Adrenal gland (tissue), 12 donors: Measurements from ENCODE around the gene RGSL1. TPM values are rescaled to one million over a fixed set of nuclear protein-coding genes. Genes with fewer than 3 reads are reported as not detected.

ENCODE experiments used
- DNase-seq, 7 donors: peaks; one replicate each; pipeline ENCODE4 v3.0.0-alpha.2; 2019 to 2020
- H3K27ac ChIP-seq, 5 donors: fragments of 200-600 bp; sonication (generic) in 4 of 5; 1 replicate in 3 of 5; 2 replicates in 2 of 5; pipeline versions ENCODE4 v1.5.1 to v1.8.0; 2016 to 2020; ENCODE audit warnings: mild to moderate bottlenecking in 1 of 5
- H3K27me3 ChIP-seq: fragments of 200-600 bp; 2 replicates; pipeline ENCODE4 v1.8.0; 2021
- H3K36me3 ChIP-seq, 2 donors: fragments of 200-600 bp; replicated peaks in 1 of 2; 1 replicate in 1 of 2; 2 replicates in 1 of 2; pipeline versions ENCODE4 v1.5.1 to v1.8.0; 2018 to 2022
- H3K4me1 ChIP-seq, 2 donors: fragments of 200-600 bp; replicated peaks in 1 of 2; 1 replicate in 1 of 2; 2 replicates in 1 of 2; pipeline versions ENCODE4 v1.5.1 to v1.8.0; 2018 to 2021
- H3K4me3 ChIP-seq, 4 donors: fragments of 200-600 bp; sonication (generic) in 3 of 4; one replicate each; pipeline ENCODE4 v1.5.1; 2016 to 2018
- H3K9me3 ChIP-seq, 3 donors: fragments of 200-600 bp; sonication (generic) in 1 of 3; replicated peaks in 1 of 3; 1 replicate in 2 of 3; 2 replicates in 1 of 3; pipeline versions ENCODE4 v1.5.1 to v1.8.0; 2016 to 2021
- CTCF ChIP-seq, 6 experiments: fragments of 450-650 bp in 4 of 6; fragments of 200-600 bp in 2 of 6; sonication (generic) in 1 of 6; IDR thresholded peaks; 1 replicate in 5 of 6; 2 replicates in 1 of 6; pipeline versions ENCODE4 v1.5.1 to v1.8.0; 2016 to 2021; ENCODE audit warnings: antibody characterized with exemption in 6 of 6, mild to moderate bottlenecking in 2 of 6, moderate library complexity in 1 of 6
- POLR2A ChIP-seq, 2 donors: fragments of 450-650 bp; IDR thresholded peaks; one replicate each; pipeline ENCODE4 v1.6.1; 2017; ENCODE audit warnings: antibody characterized with exemption in 2 of 2, mild to moderate bottlenecking in 2 of 2, moderate library complexity in 1 of 2
- WGBS, 4 donors: extraction: QIAGEN DNeasy Blood & Tissue Kit in 2 of 4; methylation state at CpG; one replicate each; pipeline versions ENCODE4 v1.1.5 to v1.1.7; 2013 to 2017; 5-methylcytosine and 5-hydroxymethylcytosine counted together
- intact Hi-C, 2 donors: fragments of 100-400 bp; cut with DNase I; formaldehyde crosslinking; loops; one replicate each; pipeline versions ENCODE4 v1.14.1 to v1.15.0; 2022 to 2023
- polyA plus RNA-seq, 3 donors: library from polyadenylated mRNA; stranded (reverse); fragments of 200-250 nt in 2 of 3; fragments of 350-450 nt in 1 of 3; fragmentation: Illumina TruSeq in 1 of 3; extraction: RNeasy Lipid Tissue Mini Kit (QIAGEN cat#74804) in 1 of 3; gene quantifications; one replicate each; pipeline ENCODE4 v1.2.3, GENCODE V29; 2013 to 2014
- total RNA-seq, 9 donors: library from RNA; depleted of rRNA in 4 of 9; stranded (reverse); fragments of >200 nt in 4 of 9; fragments of 120-200 nt in 1 of 9; fragmentation: NEBNext Ultra II Directional in 1 of 9; extraction: Animal tissue kit (Norgen Biotek cat#: 25700) in 1 of 9; gene quantifications; one replicate each; pipeline versions ENCODE4 v1.1.0 to v1.2.4, GENCODE V29; 2013 to 2023
- donor health status: healthy with polysubstance abuse.
- donor health status: Bipolar disorder and iron deficiency.
- donor health status: DM: yes; HTN: yes; CAD: no.
- donor health status: DM: no; HTN: no; CAD: no.
- donor health status: DM: no; HTN: no; CAD: no.
- donor health status: DM: yes; HTN: yes; CAD: no.

The RGSL1 gene
- total and polyA plus RNA-seq, 12 donors: not detected

DNA sequence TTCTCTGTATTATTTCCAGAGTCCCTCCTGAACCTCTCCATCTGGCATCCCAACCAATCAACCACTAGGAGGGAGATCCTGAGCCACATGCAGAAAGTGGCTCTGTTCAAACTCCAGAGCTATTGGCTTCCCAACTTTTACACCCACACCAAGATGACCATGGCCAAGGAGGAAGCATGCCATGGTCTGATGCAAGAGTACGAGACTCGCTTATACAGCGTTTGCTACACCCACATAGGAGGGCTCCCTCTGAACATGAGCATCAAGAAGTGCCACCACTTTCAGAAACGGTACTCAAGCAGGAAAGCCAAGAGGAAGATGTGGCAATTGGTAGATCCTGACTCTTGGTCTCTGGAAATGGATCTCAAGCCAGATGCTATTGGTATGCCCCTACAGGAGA is 23.6 kb downstream of the RGSL1 start:
- TF ChIP-seq POLR2A (IDR thresholded peaks at IDR 0.05): no peak
- no peak for TF ChIP-seq CTCF (IDR thresholded peaks at IDR 0.05)
- H3K4me3 ChIP-seq: no peak overlapping the region
- no peaks in the 10 kb centered on the region for H3K9me3 ChIP-seq
- no peaks in the 10 kb centered on the region for H3K27me3 ChIP-seq
- no peaks in the 10 kb centered on the region for H3K4me1 ChIP-seq
- intact Hi-C loops: no loop called here
- no peak overlapping the region for H3K27ac ChIP-seq
- H3K36me3 ChIP-seq: no peaks in the 10 kb centered on the region
- no peak for DNase-seq
- 67 to 80% (median 72%) methylated on average over 4 of the region's 4 CpGs for WGBS, 4 donors

- WGBS, 4 donors: 69 to 85% (median 76%) methylated on average over 2 of the region's 2 CpGs
- H3K4me1 ChIP-seq: no peaks in the 10 kb centered on the region
- intact Hi-C loops: no loop called here
- H3K36me3 ChIP-seq: no peaks in the 10 kb centered on the region
- no peaks in the 10 kb centered on the region for H3K27me3 ChIP-seq
- no peak for TF ChIP-seq POLR2A (IDR thresholded peaks at IDR 0.05)
- TF ChIP-seq CTCF (IDR thresholded peaks at IDR 0.05): no peak
- DNase-seq: no peak
- no peak overlapping the region for H3K27ac ChIP-seq
- H3K4me3 ChIP-seq: no peak overlapping the region
- peaks cover 0 to 5% (median 0%) of the 10 kb centered on the region in 3 donors for H3K9me3 ChIP-seq
These were observed 26.7 kb downstream of the RGSL1 start for GRCh38 chr1:182476625-182477024.

DNA sequence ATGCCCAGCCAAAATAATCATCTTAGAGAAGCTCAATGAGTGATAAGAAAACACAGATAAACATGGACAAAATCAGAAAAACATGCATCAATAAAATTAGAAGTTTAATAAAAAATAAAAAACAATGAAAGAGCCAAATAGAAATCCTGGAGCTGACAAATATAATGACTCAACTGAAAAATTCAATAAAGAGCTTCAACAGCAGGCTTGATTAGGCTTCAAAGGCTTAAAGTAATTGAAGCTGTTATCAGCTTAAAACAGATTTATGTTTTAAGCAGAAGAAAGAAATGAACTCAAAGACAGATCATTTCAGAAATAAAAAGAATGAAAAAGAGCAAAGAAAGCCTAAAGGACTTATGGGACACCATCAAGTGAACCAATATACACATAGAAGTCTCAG is 28.3 kb downstream of the RGSL1 start:
- H3K9me3 ChIP-seq: peaks cover 0 to 5% (median 0%) of the 10 kb centered on the region in 3 donors
- intact Hi-C loops: no loop called here
- TF ChIP-seq POLR2A (IDR thresholded peaks at IDR 0.05) (no peak), CTCF (IDR thresholded peaks at IDR 0.05) (no peak)
- no peak overlapping the region for H3K27ac ChIP-seq
- DNase-seq: no peak
- H3K36me3 ChIP-seq: no peaks in the 10 kb centered on the region
- H3K27me3 ChIP-seq: no peaks in the 10 kb centered on the region
- H3K4me3 ChIP-seq: no peak overlapping the region
- no peaks in the 10 kb centered on the region for H3K4me1 ChIP-seq

DNA sequence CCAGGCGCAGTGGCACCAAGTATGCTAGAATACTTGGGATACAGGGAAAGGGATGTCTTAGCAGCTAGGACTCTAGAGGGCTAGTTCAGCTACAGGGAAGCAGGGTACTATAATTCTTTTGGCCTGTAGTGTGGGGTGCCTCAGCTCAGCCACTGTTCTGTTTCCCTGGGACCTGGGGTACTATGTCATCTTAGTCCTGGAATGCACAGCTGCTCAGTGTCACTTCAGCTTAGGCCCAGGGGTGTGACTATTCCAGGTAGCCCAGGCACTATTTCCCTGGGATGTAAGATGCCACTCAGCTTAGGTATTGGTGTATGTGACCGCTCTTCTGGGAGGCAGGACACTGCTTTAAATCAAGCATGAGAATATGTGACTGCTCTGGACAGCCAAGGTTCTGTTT is 34.1 kb downstream of the RGSL1 start:
- no peaks in the 10 kb centered on the region for H3K36me3 ChIP-seq
- no peaks in the 10 kb centered on the region for H3K27me3 ChIP-seq
- no peak for DNase-seq
- H3K4me1 ChIP-seq: no peaks in the 10 kb centered on the region
- 78 to 100% (median 86%) methylated on average over 1 to 2 of the region's 2 CpGs for WGBS, 4 donors
- H3K4me3 ChIP-seq: no peak overlapping the region
- no peak overlapping the region for H3K27ac ChIP-seq
- intact Hi-C loops: no loop called here
- peaks cover 0 to 3% (median 0%) of the 10 kb centered on the region in 3 donors for H3K9me3 ChIP-seq
- TF ChIP-seq POLR2A (IDR thresholded peaks at IDR 0.05) (no peak), CTCF (IDR thresholded peaks at IDR 0.05) (no peak)
